K562 (cell line): Measurements from ENCODE around the gene SF3B4. TPM values are rescaled to one million over a fixed set of nuclear protein-coding genes. Genes with fewer than 3 reads are reported as not detected.
A peak's percentile ranks its signal among the peaks of the same experiment; 100 is the strongest.

Source experiments
- FOXK2 ChIP-seq, 2 experiments: fragments of 450-650 bp; IDR thresholded peaks in 1 of 2; conservative IDR thresholded peaks in 1 of 2; 2 replicates each; pipeline ENCODE4 v1.6.1; 2016; ENCODE audit warnings: low read depth in 2 of 2, mild to moderate bottlenecking in 1 of 2
- KDM2B ChIP-seq: fragments of 250-450 bp; sonication (Bioruptor Pico); IDR thresholded peaks from 2 replicates; pipeline ENCODE4 v1.8.0; 2021; ENCODE audit warnings: mild to moderate bottlenecking, moderate library complexity
- LCOR ChIP-seq: sonication (generic); formaldehyde crosslinking; IDR thresholded peaks from 2 replicates; pipeline ENCODE4 v1.8.0; 2022; ENCODE audit warnings: mild to moderate bottlenecking, missing genetic modification reagents
- NELFE ChIP-seq: IDR thresholded peaks from 2 replicates; pipeline ENCODE4 v1.6.1; 2011; ENCODE audit warnings: mild to moderate bottlenecking; ENCODE audit not compliant: insufficient read depth, insufficient read length
- TEAD1 ChIP-seq, 2 experiments: fragments of 450-650 bp in 1 of 2; sonication (generic) in 1 of 2; formaldehyde crosslinking; IDR thresholded peaks; 2 replicates each; pipeline versions ENCODE4 v1.4.0 to v1.8.0; 2020 to 2022; ENCODE audit warnings: mild to moderate bottlenecking in 2 of 2, missing genetic modification reagents in 1 of 2
- polyA plus RNA-seq, 8 experiments: library from polyadenylated mRNA; depleted of rRNA in 4 of 8; stranded (reverse) in 5 of 8; unstranded in 3 of 8; fragments of >200 nt; fragmentation: Nextera tagmentation in 2 of 8; fragmentation: Illumina TruSeq in 1 of 8; extraction: Ambion mirVana in 2 of 8; extraction: Trizol in 1 of 8; gene quantifications; 2 replicates each; pipeline versions ENCODE4 v1.2.1 to v1.2.3, GENCODE V29; 2011 to 2014; ENCODE audit warnings: inconsistent platforms in 1 of 8, missing spikeins in 1 of 8
- total RNA-seq, 7 experiments: library from RNA; depleted of rRNA in 6 of 7; stranded (reverse); fragments of >200 nt in 6 of 7; fragmentation: Illumina TruSeq in 2 of 7; extraction: Trizol in 2 of 7; gene quantifications; 2 replicates each; pipeline versions ENCODE4 v1.2.1 to v1.2.3, GENCODE V29; 2011 to 2021; ENCODE audit warnings: low replicate concordance in 1 of 7
- TF ChIP-seq, protein P1 (sequence below): conservative IDR thresholded peaks from 2 replicates; pipeline ENCODE4 v1.6.1; 2011; ENCODE audit warnings: low read depth, mild to moderate bottlenecking, low read length; ENCODE audit not compliant: control insufficient read depth
- TF ChIP-seq, protein P2 (sequence below): fragments of 250-450 bp; sonication (Bioruptor Pico); IDR thresholded peaks from 2 replicates; pipeline ENCODE4 v1.5.0; 2021
- TF ChIP-seq, protein P3 (sequence below): fragments of 200-800 bp; sonication (Bioruptor generic); IDR thresholded peaks from 2 replicates; pipeline ENCODE4 v1.6.1; 2017; ENCODE audit warnings: missing genetic modification characterization, missing compliant biosample characterization
- TF ChIP-seq, protein P4 (sequence below): sonication (generic); formaldehyde crosslinking; IDR thresholded peaks from 2 replicates; pipeline ENCODE4 v1.9.0; 2022; ENCODE audit warnings: mild to moderate bottlenecking, missing genetic modification reagents

The SF3B4 gene
- total and polyA plus RNA-seq, 9 of the 15 experiments (the other 6 are each of a cell fraction or from before 2014, with no cell fraction given), result 3.0 to 88.0 (median 26.1) TPM

DNA sequence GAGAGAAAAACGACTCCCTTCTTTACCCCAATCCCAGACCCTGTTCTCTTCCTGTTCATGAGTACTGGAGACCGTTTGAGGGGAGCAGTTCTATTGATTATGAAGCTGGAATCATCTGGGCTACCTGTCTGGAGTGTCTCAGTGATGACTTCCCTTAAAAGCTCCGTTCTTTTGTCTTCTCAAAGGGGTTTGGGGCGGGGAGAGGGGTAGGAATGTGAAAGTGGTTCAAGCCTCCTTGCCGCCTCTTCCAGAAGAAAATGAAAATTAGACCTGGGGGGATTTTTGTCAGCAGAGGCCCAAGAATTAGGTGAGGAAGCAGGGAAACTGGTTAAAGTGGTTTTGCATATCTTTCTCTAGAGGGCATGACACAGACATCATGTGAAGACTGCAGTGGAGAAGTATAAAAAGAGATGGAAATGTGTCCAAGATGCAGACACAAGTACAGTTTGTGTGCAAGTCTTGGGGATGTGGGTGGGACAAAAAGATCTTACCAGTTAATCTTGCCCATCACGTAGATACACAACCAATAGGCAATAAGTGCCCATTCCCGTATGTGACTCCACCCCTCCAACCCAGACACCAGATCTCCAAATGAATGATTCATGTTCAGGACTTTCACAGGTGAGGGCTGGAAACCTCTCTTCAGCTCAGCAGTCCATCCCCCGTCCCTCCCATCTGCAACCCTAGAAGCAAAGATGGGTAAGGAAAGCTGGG lies 9.5 kb upstream of the SF3B4 start (continued):
- TF ChIP-seq, protein P1, sequence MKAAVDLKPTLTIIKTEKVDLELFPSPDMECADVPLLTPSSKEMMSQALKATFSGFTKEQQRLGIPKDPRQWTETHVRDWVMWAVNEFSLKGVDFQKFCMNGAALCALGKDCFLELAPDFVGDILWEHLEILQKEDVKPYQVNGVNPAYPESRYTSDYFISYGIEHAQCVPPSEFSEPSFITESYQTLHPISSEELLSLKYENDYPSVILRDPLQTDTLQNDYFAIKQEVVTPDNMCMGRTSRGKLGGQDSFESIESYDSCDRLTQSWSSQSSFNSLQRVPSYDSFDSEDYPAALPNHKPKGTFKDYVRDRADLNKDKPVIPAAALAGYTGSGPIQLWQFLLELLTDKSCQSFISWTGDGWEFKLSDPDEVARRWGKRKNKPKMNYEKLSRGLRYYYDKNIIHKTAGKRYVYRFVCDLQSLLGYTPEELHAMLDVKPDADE, result no peak
- TF ChIP-seq, protein P2, sequence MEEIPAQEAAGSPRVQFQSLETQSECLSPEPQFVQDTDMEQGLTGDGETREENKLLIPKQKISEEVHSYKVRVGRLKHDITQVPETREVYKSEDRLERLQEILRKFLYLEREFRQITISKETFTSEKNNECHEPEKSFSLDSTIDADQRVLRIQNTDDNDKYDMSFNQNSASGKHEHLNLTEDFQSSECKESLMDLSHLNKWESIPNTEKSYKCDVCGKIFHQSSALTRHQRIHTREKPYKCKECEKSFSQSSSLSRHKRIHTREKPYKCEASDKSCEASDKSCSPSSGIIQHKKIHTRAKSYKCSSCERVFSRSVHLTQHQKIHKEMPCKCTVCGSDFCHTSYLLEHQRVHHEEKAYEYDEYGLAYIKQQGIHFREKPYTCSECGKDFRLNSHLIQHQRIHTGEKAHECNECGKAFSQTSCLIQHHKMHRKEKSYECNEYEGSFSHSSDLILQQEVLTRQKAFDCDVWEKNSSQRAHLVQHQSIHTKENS, result no peak
- TF ChIP-seq NELFE (no peak), FOXK2 (conservative IDR thresholded peaks at IDR 0.05 in 1 of 2, IDR thresholded peaks at IDR 0.05 in 1 of 2; ENCODE audit: low read depth in 2 of 2) (0 out of 4 replicates have a peak, but pooled peaks of 1 of the 2 experiments have one; percentile 18), TEAD1 (CRISPR knock-in tag; IDR thresholded peaks at IDR 0.05) (0 out of 4 replicates have a peak, but pooled peaks of 1 of the 2 experiments have one; percentile 42), KDM2B (CRISPR knock-in tag) (no peak), LCOR (CRISPR knock-in tag) (0 out of 2 replicates have a peak, but pooled peaks have one; percentile 37)
- TF ChIP-seq, protein P3, sequence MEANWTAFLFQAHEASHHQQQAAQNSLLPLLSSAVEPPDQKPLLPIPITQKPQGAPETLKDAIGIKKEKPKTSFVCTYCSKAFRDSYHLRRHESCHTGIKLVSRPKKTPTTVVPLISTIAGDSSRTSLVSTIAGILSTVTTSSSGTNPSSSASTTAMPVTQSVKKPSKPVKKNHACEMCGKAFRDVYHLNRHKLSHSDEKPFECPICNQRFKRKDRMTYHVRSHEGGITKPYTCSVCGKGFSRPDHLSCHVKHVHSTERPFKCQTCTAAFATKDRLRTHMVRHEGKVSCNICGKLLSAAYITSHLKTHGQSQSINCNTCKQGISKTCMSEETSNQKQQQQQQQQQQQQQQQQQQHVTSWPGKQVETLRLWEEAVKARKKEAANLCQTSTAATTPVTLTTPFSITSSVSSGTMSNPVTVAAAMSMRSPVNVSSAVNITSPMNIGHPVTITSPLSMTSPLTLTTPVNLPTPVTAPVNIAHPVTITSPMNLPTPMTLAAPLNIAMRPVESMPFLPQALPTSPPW, result no peak
- TF ChIP-seq, protein P4, sequence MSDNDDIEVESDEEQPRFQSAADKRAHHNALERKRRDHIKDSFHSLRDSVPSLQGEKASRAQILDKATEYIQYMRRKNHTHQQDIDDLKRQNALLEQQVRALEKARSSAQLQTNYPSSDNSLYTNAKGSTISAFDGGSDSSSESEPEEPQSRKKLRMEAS (CRISPR knock-in tag), result no peak
